Measurements from ENCODE around the gene TEX11. TPM values are rescaled to one million over a fixed set of nuclear protein-coding genes. Genes with fewer than 3 reads are reported as not detected.
"Not testable (repeated sequence)": the region's sequence is repeated elsewhere in the genome, so short reads cannot be mapped to it uniquely, and the experiment has no call there.

Gene TEX11
- polyA plus RNA-seq, 1 experiment = not detected

DNA sequence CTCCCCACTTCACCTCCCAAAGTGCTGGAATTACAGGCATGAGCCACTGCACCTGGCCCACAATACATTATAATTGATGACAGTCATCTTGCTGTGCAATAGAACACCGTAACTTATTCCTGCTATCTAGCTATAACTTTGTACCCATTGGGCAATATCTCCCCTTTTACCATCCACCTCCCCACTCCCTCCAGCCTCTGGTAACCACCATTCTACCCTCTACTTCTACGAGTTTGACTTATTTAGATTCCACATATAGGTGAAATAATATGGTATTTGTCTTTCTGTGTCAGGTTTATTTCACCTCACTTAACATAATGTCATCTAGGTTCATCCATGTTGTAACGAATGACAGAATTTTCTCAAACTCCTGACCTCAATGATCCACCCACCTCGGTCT is 8.2 kb upstream of the TEX11 start:
- Histone ChIP-seq H3K27me3 (ENCODE audit: control insufficient read depth, insufficient read depth, low read length) (no peaks in the 10 kb centered on the region), H3K9me3 (ENCODE audit: control insufficient read depth, insufficient read depth, low read length) (no peaks in the 10 kb centered on the region), H3K27ac (ENCODE audit: low read depth, low read length) (no peak overlapping the region), H3K4me3 (ENCODE audit: low read depth, low read length) (no peak overlapping the region)
- TF ChIP-seq, protein P1, sequence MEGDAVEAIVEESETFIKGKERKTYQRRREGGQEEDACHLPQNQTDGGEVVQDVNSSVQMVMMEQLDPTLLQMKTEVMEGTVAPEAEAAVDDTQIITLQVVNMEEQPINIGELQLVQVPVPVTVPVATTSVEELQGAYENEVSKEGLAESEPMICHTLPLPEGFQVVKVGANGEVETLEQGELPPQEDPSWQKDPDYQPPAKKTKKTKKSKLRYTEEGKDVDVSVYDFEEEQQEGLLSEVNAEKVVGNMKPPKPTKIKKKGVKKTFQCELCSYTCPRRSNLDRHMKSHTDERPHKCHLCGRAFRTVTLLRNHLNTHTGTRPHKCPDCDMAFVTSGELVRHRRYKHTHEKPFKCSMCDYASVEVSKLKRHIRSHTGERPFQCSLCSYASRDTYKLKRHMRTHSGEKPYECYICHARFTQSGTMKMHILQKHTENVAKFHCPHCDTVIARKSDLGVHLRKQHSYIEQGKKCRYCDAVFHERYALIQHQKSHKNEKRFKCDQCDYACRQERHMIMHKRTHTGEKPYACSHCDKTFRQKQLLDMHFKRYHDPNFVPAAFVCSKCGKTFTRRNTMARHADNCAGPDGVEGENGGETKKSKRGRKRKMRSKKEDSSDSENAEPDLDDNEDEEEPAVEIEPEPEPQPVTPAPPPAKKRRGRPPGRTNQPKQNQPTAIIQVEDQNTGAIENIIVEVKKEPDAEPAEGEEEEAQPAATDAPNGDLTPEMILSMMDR (IDR thresholded peaks at IDR 0.05; ENCODE audit: low read depth, low read length) = no peak
- CTCF ChIA-PET = no interaction called here
- POLR2A ChIA-PET = no interaction called here
- DNase-seq (ENCODE audit: low read depth, low spot score) = no peak

GRCh38 chrX:70907900-70908299 is 611 bp downstream of the TEX11 start:
- TF ChIP-seq, protein P1 (IDR thresholded peaks at IDR 0.05; ENCODE audit: low read depth, low read length) = no peak
- no peak for DNase-seq (ENCODE audit: low read depth, low spot score)
- Histone ChIP-seq H3K9me3 (ENCODE audit: control insufficient read depth, insufficient read depth, low read length) (no peaks in the 10 kb centered on the region; the same call in 1 of the 2 replicates), H3K4me3 (ENCODE audit: low read depth, low read length) (no peak overlapping the region), H3K27me3 (ENCODE audit: control insufficient read depth, insufficient read depth, low read length) (no peaks in the 10 kb centered on the region), H3K27ac (ENCODE audit: low read depth, low read length) (no peak overlapping the region)
- POLR2A ChIA-PET = no interaction called here
- CTCF ChIA-PET = no interaction called here

DNA sequence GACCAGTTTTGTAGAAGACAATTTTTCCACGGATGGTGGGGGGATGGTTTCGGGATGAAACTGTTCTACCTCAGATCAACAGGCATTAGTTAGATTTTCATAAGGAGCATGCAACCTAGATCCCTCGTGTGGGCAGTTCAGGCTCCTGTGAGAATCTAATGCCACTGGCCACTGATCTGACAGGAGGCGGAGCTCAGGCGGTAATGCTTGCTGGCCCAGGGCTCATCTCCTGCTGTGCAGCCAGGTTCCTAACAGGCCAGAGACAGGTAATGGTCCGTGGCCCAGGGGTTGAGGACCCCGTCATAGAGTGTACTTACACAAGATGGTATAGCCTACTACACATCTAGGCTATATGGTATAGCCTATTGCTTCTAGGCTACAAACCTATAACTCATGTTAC is 7.0 kb downstream of the TEX11 start:
- Histone ChIP-seq H3K27ac (ENCODE audit: low read depth, low read length) (no peak overlapping the region), H3K9me3 (ENCODE audit: control insufficient read depth, insufficient read depth, low read length) (no peaks in the 10 kb centered on the region), H3K27me3 (ENCODE audit: control insufficient read depth, insufficient read depth, low read length) (no peaks in the 10 kb centered on the region), H3K4me3 (ENCODE audit: low read depth, low read length) (no peak overlapping the region)
- ChIA-PET POLR2A (no interaction called here), CTCF (no interaction called here)
- no peak for DNase-seq (ENCODE audit: low read depth, low spot score)
- TF ChIP-seq, protein P1 (IDR thresholded peaks at IDR 0.05; ENCODE audit: low read depth, low read length) = no peak

- DNase-seq (ENCODE audit: low read depth, low spot score); H3K9me3 ChIP-seq (ENCODE audit: control insufficient read depth, insufficient read depth, low read length); POLR2A ChIA-PET; H3K4me3 ChIP-seq (ENCODE audit: low read depth, low read length); H3K27ac ChIP-seq (ENCODE audit: low read depth, low read length); H3K27me3 ChIP-seq (ENCODE audit: control insufficient read depth, insufficient read depth, low read length); CTCF ChIA-PET: not testable (repeated sequence)
These were observed 18.1 kb downstream of the TEX11 start for GRCh38 chrX:70890441-70890840.

DNA sequence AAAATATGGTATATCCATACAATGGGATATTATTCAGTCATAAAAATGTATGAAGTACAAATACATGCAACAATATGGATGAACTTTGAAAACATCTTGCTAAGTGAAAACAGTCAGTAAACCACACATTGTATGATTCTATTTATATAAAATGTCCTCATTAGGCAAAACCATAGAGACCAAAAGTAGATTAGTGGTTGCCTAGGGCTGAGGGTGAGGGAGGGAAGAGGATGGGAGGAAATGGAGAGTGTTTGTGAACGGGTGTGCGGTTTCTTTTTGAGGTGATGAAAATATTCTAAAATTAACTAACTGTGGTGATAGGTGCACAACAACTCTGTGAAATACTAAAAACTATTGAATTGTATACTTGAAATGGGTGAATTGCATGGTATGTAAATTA is 29.6 kb downstream of the TEX11 start:
- CTCF ChIA-PET = no interaction called here
- TF ChIP-seq, protein P1 (IDR thresholded peaks at IDR 0.05; ENCODE audit: low read depth, low read length) = no peak
- no peak for DNase-seq (ENCODE audit: low read depth, low spot score)
- no peaks in the 10 kb centered on the region for H3K9me3 ChIP-seq (ENCODE audit: control insufficient read depth, insufficient read depth, low read length)
- no peaks in the 10 kb centered on the region for H3K27me3 ChIP-seq (ENCODE audit: control insufficient read depth, insufficient read depth, low read length)
- no peak overlapping the region for H3K27ac ChIP-seq (ENCODE audit: low read depth, low read length)
- POLR2A ChIA-PET = no interaction called here
- H3K4me3 ChIP-seq (ENCODE audit: low read depth, low read length) = no peak overlapping the region

DNA sequence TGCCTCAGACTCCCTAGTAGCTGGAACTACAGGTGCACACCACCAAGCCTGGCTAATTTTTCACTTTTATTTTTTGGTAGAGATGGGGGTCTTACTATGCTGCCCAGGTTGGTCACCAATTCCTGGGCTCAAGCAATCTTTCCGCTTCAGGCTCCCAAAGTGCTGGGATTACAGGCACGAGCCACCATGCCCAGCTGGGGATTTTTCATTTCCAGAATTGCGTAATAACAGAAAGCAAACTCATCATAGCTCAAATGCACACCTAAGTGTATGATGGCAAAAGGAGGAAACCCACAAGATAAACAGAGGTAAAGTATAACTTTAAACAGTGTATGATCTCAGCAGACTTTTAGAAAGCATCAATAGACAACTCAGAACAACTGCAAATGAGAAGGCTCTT is 56.2 kb downstream of the TEX11 start:
- Histone ChIP-seq H3K4me3 (ENCODE audit: low read depth, low read length) (no peak overlapping the region), H3K27ac (ENCODE audit: low read depth, low read length) (no peak overlapping the region), H3K27me3 (ENCODE audit: control insufficient read depth, insufficient read depth, low read length) (no peaks in the 10 kb centered on the region), H3K9me3 (ENCODE audit: control insufficient read depth, insufficient read depth, low read length) (no peaks in the 10 kb centered on the region)
- no peak for DNase-seq (ENCODE audit: low read depth, low spot score)
- CTCF ChIA-PET = no interaction called here
- TF ChIP-seq, protein P1 (IDR thresholded peaks at IDR 0.05; ENCODE audit: low read depth, low read length) = no peak
- POLR2A ChIA-PET = no interaction called here

GRCh38 chrX:70844081-70844480 is 64.4 kb downstream of the TEX11 start:
- H3K9me3 ChIP-seq (ENCODE audit: control insufficient read depth, insufficient read depth, low read length); H3K27me3 ChIP-seq (ENCODE audit: control insufficient read depth, insufficient read depth, low read length); POLR2A ChIA-PET; CTCF ChIA-PET; H3K27ac ChIP-seq (ENCODE audit: low read depth, low read length); H3K4me3 ChIP-seq (ENCODE audit: low read depth, low read length); DNase-seq (ENCODE audit: low read depth, low spot score): not testable (repeated sequence)

DNA sequence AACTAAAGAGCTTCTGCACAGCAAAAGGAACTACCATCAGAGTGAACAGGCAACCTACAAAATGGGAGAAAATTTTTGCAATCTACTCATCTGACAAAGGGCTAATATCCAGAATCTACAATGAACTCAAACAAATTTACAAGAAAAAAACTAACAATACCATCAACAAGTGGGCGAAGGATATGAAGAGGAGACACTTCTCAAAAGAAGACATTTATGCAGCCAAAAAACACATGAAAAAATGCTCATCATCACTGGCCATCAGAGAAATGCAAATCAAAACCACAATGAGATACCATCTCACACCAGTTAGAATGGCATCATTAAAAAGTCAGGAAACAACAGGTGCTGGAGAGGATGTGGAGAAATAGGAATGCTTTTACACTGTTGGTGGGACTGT is 64.9 kb downstream of the TEX11 start:
- H3K4me3 ChIP-seq (ENCODE audit: low read depth, low read length); CTCF ChIA-PET; H3K27me3 ChIP-seq (ENCODE audit: control insufficient read depth, insufficient read depth, low read length); H3K9me3 ChIP-seq (ENCODE audit: control insufficient read depth, insufficient read depth, low read length); H3K27ac ChIP-seq (ENCODE audit: low read depth, low read length); POLR2A ChIA-PET; DNase-seq (ENCODE audit: low read depth, low spot score): not testable (repeated sequence)

All from AG04450 (cell line).